ENCODE data around the gene HOXD1.

The HOXD1 gene

DNA sequence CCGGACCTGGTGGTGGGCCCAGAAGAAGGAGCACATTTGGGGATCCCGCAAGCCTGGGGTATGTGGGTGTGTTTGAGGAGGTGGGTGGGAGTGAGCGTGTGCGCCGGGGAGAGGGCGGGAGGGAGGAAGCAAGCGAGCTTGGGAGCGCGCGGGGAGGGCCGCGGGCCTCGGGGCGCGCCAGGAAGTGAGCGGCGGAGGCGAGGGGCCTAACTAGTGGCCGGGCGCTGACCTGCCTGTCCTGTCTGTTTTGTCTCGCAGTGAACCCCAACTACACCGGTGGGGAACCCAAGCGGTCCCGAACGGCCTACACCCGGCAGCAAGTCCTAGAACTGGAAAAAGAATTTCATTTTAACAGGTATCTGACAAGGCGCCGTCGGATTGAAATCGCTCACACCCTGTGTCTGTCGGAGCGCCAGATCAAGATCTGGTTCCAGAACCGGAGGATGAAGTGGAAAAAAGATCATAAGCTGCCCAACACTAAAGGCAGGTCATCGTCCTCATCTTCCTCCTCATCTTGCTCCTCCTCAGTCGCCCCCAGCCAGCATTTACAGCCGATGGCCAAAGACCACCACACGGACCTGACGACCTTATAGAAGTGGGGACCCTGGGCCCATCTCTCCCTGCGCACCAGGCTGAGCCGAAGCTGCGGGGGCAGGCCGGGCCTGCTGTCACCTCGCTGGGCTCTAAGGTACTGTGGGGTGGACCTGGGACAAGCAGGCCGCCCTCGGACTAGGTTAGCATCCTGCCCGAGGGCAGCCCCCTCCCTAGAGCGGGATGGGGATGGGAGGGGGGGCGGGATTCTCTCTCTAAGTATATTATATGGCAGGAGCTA, 35.9 kb upstream of the HOXD1 start:
- Histone ChIP-seq H3K9me2 (replicated peaks; ENCODE audit: insufficient read depth, low read length) (no peaks in the 10 kb centered on the region), H4K20me1 (ENCODE audit: low read depth, low read length) (no peaks in the 10 kb centered on the region), H3K36me3 (ENCODE audit: low read length) (no peaks in the 10 kb centered on the region), H3K4me2 (ENCODE audit: low read depth, low read length, poor library complexity, severe bottlenecking) (no peak overlapping the region), H3K79me2 (ENCODE audit: insufficient read depth, low read length) (no peaks in the 10 kb centered on the region), H3K27me3 (ENCODE audit: low read length) (no peaks in the 10 kb centered on the region), H3K4me3 (ENCODE audit: insufficient read depth, low read length, poor library complexity, severe bottlenecking) (no peak overlapping the region), H2AFZ (ENCODE audit: low read depth, low read length, severe bottlenecking) (no peak overlapping the region), H3F3A (ENCODE audit: insufficient read depth) (no peaks in the 10 kb centered on the region), H3K27ac (ENCODE audit: low read depth, low read length) (no peak overlapping the region), H3K9me3 (ENCODE audit: insufficient read depth, low read length) (no peaks in the 10 kb centered on the region), H3K9ac (ENCODE audit: low read length) (no peak overlapping the region)
- TF ChIP-seq, protein P1, sequence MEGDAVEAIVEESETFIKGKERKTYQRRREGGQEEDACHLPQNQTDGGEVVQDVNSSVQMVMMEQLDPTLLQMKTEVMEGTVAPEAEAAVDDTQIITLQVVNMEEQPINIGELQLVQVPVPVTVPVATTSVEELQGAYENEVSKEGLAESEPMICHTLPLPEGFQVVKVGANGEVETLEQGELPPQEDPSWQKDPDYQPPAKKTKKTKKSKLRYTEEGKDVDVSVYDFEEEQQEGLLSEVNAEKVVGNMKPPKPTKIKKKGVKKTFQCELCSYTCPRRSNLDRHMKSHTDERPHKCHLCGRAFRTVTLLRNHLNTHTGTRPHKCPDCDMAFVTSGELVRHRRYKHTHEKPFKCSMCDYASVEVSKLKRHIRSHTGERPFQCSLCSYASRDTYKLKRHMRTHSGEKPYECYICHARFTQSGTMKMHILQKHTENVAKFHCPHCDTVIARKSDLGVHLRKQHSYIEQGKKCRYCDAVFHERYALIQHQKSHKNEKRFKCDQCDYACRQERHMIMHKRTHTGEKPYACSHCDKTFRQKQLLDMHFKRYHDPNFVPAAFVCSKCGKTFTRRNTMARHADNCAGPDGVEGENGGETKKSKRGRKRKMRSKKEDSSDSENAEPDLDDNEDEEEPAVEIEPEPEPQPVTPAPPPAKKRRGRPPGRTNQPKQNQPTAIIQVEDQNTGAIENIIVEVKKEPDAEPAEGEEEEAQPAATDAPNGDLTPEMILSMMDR (IDR thresholded peaks at IDR 0.05; ENCODE audit: insufficient read depth, low read length, poor library complexity, severe bottlenecking): no peak
- TF ChIP-seq EZH2phosphoT487 (conservative IDR thresholded peaks at IDR 0.05; ENCODE audit: low read length): no peak

DNA sequence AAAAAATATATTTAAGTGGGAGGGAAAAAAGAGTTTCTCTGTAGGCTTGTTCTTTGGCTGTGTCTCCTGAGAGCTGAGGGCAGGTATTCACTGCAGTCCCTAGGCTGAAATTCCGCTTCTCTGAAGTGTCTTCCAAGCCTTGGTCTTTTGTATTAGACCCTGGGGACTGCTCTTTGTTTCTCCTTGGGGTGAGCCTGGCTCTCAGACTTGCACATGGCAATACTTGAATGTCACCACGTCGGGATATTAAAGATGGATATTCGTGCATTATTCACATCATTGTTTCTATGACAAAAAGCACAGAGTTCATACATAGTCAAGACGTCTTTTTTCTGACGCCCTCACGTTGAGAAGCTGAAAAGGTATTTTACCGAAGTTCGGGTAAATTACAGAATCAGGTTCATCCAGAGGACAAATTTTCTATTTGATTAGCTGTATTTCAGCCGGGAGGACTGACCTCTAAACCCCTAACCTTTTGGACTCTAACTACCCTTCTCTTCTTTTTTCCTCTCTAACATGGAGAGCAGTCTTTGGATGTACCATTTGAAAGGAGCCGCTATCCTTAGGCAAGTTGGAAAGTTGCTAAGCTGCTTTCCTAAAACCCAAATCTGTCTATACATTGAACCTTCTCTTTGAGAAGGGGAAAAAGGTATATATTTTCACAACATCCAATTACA, 33.8 kb upstream of the HOXD1 start:
- Histone ChIP-seq H3K4me3 (ENCODE audit: insufficient read depth, low read length, poor library complexity, severe bottlenecking) (no peak overlapping the region), H3K79me2 (ENCODE audit: insufficient read depth, low read length) (no peaks in the 10 kb centered on the region), H3K9me2 (replicated peaks; ENCODE audit: insufficient read depth, low read length) (no peaks in the 10 kb centered on the region), H4K20me1 (ENCODE audit: low read depth, low read length) (no peaks in the 10 kb centered on the region), H3K36me3 (ENCODE audit: low read length) (no peaks in the 10 kb centered on the region), H3K27ac (ENCODE audit: low read depth, low read length) (no peak overlapping the region), H3F3A (ENCODE audit: insufficient read depth) (no peaks in the 10 kb centered on the region), H2AFZ (ENCODE audit: low read depth, low read length, severe bottlenecking) (no peak overlapping the region), H3K9me3 (ENCODE audit: insufficient read depth, low read length) (no peaks in the 10 kb centered on the region), H3K9ac (ENCODE audit: low read length) (no peak overlapping the region), H3K27me3 (ENCODE audit: low read length) (no peaks in the 10 kb centered on the region), H3K4me2 (ENCODE audit: low read depth, low read length, poor library complexity, severe bottlenecking) (no peak overlapping the region)
- TF ChIP-seq, protein P1 (IDR thresholded peaks at IDR 0.05; ENCODE audit: insufficient read depth, low read length, poor library complexity, severe bottlenecking): no peak
- no peak for TF ChIP-seq EZH2phosphoT487 (conservative IDR thresholded peaks at IDR 0.05; ENCODE audit: low read length)

DNA sequence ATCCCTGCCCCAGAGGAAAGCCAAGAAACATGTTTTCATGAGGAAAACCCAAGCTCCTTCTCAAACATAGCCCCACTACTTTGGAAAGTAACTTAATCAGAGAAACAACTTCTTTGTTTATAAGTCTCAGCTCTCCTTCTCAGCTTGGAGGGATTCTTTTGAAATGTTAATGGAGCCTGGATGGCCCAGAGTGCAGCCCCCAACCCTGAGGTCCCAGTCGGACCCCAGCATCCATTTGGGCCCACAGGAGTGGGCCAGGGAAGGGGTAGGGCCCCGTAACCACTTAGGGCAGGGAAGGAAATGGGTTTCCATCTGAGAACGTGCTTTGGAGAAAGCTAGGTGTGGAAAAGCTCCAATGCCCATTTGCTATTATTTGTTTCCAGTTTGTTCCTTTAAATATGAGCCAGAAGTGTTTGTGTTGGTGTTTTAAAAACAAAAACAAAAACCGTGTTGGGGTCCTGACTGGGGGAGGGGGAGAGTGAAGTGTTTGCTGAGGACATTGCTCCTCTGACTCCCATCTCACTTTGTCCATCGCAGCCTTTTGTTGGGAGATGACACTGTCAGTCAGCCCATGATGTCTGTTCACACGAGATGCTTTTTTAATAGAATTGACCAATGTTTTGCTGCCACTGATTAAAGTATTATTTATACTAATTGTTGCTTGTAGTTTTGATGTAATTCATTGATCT, 33.0 kb upstream of the HOXD1 start:
- Histone ChIP-seq H3K27me3 (ENCODE audit: low read length) (no peaks in the 10 kb centered on the region), H3K79me2 (ENCODE audit: insufficient read depth, low read length) (no peaks in the 10 kb centered on the region), H3K9me3 (ENCODE audit: insufficient read depth, low read length) (no peaks in the 10 kb centered on the region), H3K27ac (ENCODE audit: low read depth, low read length) (no peak overlapping the region), H2AFZ (ENCODE audit: low read depth, low read length, severe bottlenecking) (no peak overlapping the region), H3K4me2 (ENCODE audit: low read depth, low read length, poor library complexity, severe bottlenecking) (no peak overlapping the region), H3K9ac (ENCODE audit: low read length) (no peak overlapping the region), H3K9me2 (replicated peaks; ENCODE audit: insufficient read depth, low read length) (no peaks in the 10 kb centered on the region), H3F3A (ENCODE audit: insufficient read depth) (no peaks in the 10 kb centered on the region), H3K4me3 (ENCODE audit: insufficient read depth, low read length, poor library complexity, severe bottlenecking) (no peak overlapping the region), H3K36me3 (ENCODE audit: low read length) (no peaks in the 10 kb centered on the region), H4K20me1 (ENCODE audit: low read depth, low read length) (no peaks in the 10 kb centered on the region)
- TF ChIP-seq, protein P1 (IDR thresholded peaks at IDR 0.05; ENCODE audit: insufficient read depth, low read length, poor library complexity, severe bottlenecking): no peak
- no peak for TF ChIP-seq EZH2phosphoT487 (conservative IDR thresholded peaks at IDR 0.05; ENCODE audit: low read length)

Data from SU-DHL-6 (cell line).